K562 (cell line): ENCODE measurements around the gene RUNX1. TPM values are rescaled to one million over a fixed set of nuclear protein-coding genes. Genes with fewer than 3 reads are reported as not detected.

Experiments
- BRCA1 ChIP-seq, 2 experiments: fragments of 450-650 bp in 1 of 2; sonication (generic) in 1 of 2; formaldehyde crosslinking in 1 of 2; IDR thresholded peaks; 2 replicates each; pipeline versions ENCODE4 v1.5.0 to v1.6.1; 2017 to 2020; ENCODE audit warnings: mild to moderate bottlenecking in 1 of 2, missing genetic modification reagents in 1 of 2
- CEBPB ChIP-seq: fragments of 450-650 bp; IDR thresholded peaks from 2 replicates; pipeline ENCODE4 v1.6.1; 2016; ENCODE audit warnings: missing genetic modification characterization, missing compliant biosample characterization
- ETV1 ChIP-seq: fragments of 450-650 bp; conservative IDR thresholded peaks from 2 replicates; pipeline ENCODE4 v1.6.1; 2016; ENCODE audit warnings: missing genetic modification characterization, control low read depth, low read depth, missing compliant biosample characterization
- HDAC3 ChIP-seq: fragments of 450-650 bp; IDR thresholded peaks from 2 replicates; pipeline ENCODE4 v1.6.1; 2018; ENCODE audit warnings: borderline replicate concordance, mild to moderate bottlenecking, moderate library complexity; ENCODE audit not compliant: partially characterized antibody
- SLC30A9 ChIP-seq: fragments of 250-450 bp; sonication (Bioruptor Pico); IDR thresholded peaks from 2 replicates; pipeline ENCODE4 v1.8.0; 2022; ENCODE audit warnings: mild to moderate bottlenecking, moderate library complexity
- SMARCB1 ChIP-seq: IDR thresholded peaks from 2 replicates; pipeline ENCODE4 v1.6.1; 2011; ENCODE audit warnings: improper control_type of control experiment, low read depth; ENCODE audit not compliant: insufficient read length
- TBL1XR1 ChIP-seq, 2 experiments: IDR thresholded peaks; 2 replicates each; pipeline ENCODE4 v1.6.1; 2012; ENCODE audit warnings: improper control_type of control experiment in 2 of 2, low read length in 2 of 2, mild to moderate bottlenecking in 1 of 2
- ZC3H11A ChIP-seq: IDR thresholded peaks from 2 replicates; pipeline ENCODE4 v1.6.1; 2012; ENCODE audit warnings: low read depth, low read length, improper control_type of control experiment
- ZNF134 ChIP-seq: fragments of 250-450 bp; sonication (Bioruptor Pico); conservative IDR thresholded peaks from 2 replicates; pipeline ENCODE4 v1.4.0; 2020
- polyA plus RNA-seq, 8 experiments: library from polyadenylated mRNA; depleted of rRNA in 4 of 8; stranded (reverse) in 5 of 8; unstranded in 3 of 8; fragments of >200 nt; fragmentation: Nextera tagmentation in 2 of 8; fragmentation: Illumina TruSeq in 1 of 8; extraction: Ambion mirVana in 2 of 8; extraction: Trizol in 1 of 8; gene quantifications; 2 replicates each; pipeline versions ENCODE4 v1.2.1 to v1.2.3, GENCODE V29; 2011 to 2014; ENCODE audit warnings: inconsistent platforms in 1 of 8, missing spikeins in 1 of 8
- total RNA-seq, 7 experiments: library from RNA; depleted of rRNA in 6 of 7; stranded (reverse); fragments of >200 nt in 6 of 7; fragmentation: Illumina TruSeq in 2 of 7; extraction: Trizol in 2 of 7; gene quantifications; 2 replicates each; pipeline versions ENCODE4 v1.2.1 to v1.2.3, GENCODE V29; 2011 to 2021; ENCODE audit warnings: low replicate concordance in 1 of 7
- TF ChIP-seq, protein P1 (sequence below): fragments of 250-450 bp; sonication (Bioruptor Pico); IDR thresholded peaks from 2 replicates; pipeline ENCODE4 v1.4.0; 2020; ENCODE audit warnings: mild to moderate bottlenecking
- TF ChIP-seq, protein P2 (sequence below): fragments of 250-450 bp; sonication (Bioruptor Pico); IDR thresholded peaks from 2 replicates; pipeline ENCODE4 v1.5.0; 2021
- TF ChIP-seq, protein P3 (sequence below): sonication (generic); formaldehyde crosslinking; IDR thresholded peaks from 2 replicates; pipeline ENCODE4 v1.8.0; 2023; ENCODE audit warnings: missing genetic modification reagents, mild to moderate bottlenecking, borderline replicate concordance
- TF ChIP-seq, protein P4 (sequence below): IDR thresholded peaks from 2 replicates; pipeline ENCODE4 v1.6.1; 2012; ENCODE audit warnings: low read depth, low read length, improper control_type of control experiment, borderline replicate concordance

Gene RUNX1
- total and polyA plus RNA-seq, 9 of the 15 experiments (the other 6 are each of a cell fraction or from before 2014, with no cell fraction given), result 2.2 to 68.6 (median 17.8) TPM

GRCh38 chr21:35026617-35027562, 22.2 kb downstream of the RUNX1 start (continued):
- TF ChIP-seq, protein P1, sequence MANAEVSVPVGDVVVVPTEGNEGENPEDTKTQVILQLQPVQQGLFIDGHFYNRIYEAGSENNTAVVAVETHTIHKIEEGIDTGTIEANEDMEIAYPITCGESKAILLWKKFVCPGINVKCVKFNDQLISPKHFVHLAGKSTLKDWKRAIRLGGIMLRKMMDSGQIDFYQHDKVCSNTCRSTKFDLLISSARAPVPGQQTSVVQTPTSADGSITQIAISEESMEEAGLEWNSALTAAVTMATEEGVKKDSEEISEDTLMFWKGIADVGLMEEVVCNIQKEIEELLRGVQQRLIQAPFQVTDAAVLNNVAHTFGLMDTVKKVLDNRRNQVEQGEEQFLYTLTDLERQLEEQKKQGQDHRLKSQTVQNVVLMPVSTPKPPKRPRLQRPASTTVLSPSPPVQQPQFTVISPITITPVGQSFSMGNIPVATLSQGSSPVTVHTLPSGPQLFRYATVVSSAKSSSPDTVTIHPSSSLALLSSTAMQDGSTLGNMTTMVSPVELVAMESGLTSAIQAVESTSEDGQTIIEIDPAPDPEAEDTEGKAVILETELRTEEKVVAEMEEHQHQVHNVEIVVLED (CRISPR knock-in tag), result peak; percentile 81
- TF ChIP-seq SLC30A9 (CRISPR knock-in tag) (no peak), BRCA1 (IDR thresholded peaks at IDR 0.05) (no peak), BRCA1 (CRISPR knock-in tag; IDR thresholded peaks at IDR 0.05) (no peak), ETV1 (tag) (peak; percentile 97), ZNF134 (no peak), HDAC3 (peak; percentile 92), CEBPB (tag) (peak; percentile 97), TBL1XR1 (IDR thresholded peaks at IDR 0.05; ENCODE audit: low read length in 2 of 2) (peak; percentile 82 to 92; a peak in 3 of 4 replicates), SMARCB1 (peak; percentile 16), ZC3H11A (no peak)
- TF ChIP-seq, protein P2, sequence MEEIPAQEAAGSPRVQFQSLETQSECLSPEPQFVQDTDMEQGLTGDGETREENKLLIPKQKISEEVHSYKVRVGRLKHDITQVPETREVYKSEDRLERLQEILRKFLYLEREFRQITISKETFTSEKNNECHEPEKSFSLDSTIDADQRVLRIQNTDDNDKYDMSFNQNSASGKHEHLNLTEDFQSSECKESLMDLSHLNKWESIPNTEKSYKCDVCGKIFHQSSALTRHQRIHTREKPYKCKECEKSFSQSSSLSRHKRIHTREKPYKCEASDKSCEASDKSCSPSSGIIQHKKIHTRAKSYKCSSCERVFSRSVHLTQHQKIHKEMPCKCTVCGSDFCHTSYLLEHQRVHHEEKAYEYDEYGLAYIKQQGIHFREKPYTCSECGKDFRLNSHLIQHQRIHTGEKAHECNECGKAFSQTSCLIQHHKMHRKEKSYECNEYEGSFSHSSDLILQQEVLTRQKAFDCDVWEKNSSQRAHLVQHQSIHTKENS (CRISPR knock-in tag), result no peak
- TF ChIP-seq, protein P3, sequence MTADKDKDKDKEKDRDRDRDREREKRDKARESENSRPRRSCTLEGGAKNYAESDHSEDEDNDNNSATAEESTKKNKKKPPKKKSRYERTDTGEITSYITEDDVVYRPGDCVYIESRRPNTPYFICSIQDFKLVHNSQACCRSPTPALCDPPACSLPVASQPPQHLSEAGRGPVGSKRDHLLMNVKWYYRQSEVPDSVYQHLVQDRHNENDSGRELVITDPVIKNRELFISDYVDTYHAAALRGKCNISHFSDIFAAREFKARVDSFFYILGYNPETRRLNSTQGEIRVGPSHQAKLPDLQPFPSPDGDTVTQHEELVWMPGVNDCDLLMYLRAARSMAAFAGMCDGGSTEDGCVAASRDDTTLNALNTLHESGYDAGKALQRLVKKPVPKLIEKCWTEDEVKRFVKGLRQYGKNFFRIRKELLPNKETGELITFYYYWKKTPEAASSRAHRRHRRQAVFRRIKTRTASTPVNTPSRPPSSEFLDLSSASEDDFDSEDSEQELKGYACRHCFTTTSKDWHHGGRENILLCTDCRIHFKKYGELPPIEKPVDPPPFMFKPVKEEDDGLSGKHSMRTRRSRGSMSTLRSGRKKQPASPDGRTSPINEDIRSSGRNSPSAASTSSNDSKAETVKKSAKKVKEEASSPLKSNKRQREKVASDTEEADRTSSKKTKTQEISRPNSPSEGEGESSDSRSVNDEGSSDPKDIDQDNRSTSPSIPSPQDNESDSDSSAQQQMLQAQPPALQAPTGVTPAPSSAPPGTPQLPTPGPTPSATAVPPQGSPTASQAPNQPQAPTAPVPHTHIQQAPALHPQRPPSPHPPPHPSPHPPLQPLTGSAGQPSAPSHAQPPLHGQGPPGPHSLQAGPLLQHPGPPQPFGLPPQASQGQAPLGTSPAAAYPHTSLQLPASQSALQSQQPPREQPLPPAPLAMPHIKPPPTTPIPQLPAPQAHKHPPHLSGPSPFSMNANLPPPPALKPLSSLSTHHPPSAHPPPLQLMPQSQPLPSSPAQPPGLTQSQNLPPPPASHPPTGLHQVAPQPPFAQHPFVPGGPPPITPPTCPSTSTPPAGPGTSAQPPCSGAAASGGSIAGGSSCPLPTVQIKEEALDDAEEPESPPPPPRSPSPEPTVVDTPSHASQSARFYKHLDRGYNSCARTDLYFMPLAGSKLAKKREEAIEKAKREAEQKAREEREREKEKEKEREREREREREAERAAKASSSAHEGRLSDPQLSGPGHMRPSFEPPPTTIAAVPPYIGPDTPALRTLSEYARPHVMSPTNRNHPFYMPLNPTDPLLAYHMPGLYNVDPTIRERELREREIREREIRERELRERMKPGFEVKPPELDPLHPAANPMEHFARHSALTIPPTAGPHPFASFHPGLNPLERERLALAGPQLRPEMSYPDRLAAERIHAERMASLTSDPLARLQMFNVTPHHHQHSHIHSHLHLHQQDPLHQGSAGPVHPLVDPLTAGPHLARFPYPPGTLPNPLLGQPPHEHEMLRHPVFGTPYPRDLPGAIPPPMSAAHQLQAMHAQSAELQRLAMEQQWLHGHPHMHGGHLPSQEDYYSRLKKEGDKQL (CRISPR knock-in tag), result no peak; the same call in 1 of the 2 replicates
- TF ChIP-seq, protein P4, sequence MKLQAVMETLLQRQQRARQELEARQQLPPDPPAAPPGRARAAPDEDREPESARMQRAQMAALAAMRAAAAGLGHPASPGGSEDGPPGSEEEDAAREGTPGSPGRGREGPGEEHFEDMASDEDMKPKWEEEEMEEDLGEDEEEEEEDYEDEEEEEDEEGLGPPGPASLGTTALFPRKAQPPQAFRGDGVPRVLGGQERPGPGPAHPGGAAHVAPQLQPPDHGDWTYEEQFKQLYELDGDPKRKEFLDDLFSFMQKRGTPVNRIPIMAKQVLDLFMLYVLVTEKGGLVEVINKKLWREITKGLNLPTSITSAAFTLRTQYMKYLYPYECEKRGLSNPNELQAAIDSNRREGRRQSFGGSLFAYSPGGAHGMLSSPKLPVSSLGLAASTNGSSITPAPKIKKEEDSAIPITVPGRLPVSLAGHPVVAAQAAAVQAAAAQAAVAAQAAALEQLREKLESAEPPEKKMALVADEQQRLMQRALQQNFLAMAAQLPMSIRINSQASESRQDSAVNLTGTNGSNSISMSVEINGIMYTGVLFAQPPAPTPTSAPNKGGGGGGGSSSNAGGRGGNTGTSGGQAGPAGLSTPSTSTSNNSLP, result no peak; the same call in 1 of the 2 replicates
